Gastrocnemius medialis (tissue), 4 donors: ENCODE data around the gene EFCC1.

Experiments used
- POLR2A ChIP-seq, 2 donors: fragments of 450-650 bp; IDR thresholded peaks; one replicate each; pipeline ENCODE4 v1.6.1; 2017; ENCODE audit warnings: antibody characterized with exemption in 2 of 2, mild to moderate bottlenecking in 2 of 2, moderate library complexity in 2 of 2
- TF ChIP-seq, protein P1 (sequence below), 5 experiments: fragments of 450-650 bp in 3 of 5; fragments of 200-600 bp in 2 of 5; sonication (generic) in 2 of 5; IDR thresholded peaks in 4 of 5; conservative IDR thresholded peaks in 1 of 5; 1 replicate in 4 of 5; 2 replicates in 1 of 5; pipeline ENCODE4 v1.5.1; 2016 to 2019; ENCODE audit warnings: antibody characterized with exemption in 5 of 5, mild to moderate bottlenecking in 3 of 5, moderate library complexity in 3 of 5

DNA sequence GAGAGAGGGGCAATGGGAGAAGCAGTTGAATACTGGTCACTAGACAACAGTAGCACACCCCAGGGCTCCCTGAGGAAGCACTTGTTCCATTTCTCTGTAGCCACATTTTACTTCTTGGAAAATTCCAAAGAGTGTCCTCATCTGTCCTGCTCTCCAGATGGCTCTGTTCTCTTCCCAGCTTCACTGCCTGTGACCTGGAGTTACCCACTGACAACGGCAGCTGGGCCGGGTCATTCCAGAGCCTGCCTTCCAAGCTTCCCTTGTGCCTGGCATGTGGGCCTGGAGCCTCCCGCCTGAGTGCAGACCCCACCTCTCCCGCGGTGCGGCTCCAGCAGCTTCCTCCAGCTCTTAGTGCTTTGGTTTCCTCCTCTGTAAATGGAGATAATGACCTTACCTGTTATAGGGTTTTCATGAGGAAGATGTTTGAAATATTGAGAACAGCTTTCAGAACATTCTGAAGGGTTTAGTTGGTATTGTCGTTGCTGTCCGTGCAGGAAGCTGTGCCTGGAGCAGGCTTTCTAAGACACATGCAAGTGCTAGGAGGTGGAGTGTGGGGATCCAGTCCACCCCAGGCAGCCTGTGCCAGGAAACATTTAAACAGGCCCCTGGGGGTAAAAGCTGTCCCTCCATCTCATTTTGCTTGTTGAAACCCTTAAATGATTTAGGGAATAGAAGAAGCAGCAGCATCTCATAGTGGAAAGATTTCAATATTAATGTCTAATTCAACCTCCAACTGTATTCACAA is 24.8 kb downstream of the EFCC1 start:
- TF ChIP-seq, protein P1, sequence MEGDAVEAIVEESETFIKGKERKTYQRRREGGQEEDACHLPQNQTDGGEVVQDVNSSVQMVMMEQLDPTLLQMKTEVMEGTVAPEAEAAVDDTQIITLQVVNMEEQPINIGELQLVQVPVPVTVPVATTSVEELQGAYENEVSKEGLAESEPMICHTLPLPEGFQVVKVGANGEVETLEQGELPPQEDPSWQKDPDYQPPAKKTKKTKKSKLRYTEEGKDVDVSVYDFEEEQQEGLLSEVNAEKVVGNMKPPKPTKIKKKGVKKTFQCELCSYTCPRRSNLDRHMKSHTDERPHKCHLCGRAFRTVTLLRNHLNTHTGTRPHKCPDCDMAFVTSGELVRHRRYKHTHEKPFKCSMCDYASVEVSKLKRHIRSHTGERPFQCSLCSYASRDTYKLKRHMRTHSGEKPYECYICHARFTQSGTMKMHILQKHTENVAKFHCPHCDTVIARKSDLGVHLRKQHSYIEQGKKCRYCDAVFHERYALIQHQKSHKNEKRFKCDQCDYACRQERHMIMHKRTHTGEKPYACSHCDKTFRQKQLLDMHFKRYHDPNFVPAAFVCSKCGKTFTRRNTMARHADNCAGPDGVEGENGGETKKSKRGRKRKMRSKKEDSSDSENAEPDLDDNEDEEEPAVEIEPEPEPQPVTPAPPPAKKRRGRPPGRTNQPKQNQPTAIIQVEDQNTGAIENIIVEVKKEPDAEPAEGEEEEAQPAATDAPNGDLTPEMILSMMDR (IDR thresholded peaks at IDR 0.05 in 4 of 5, conservative IDR thresholded peaks at IDR 0.05 in 1 of 5) = no peak
- no peak for TF ChIP-seq POLR2A (IDR thresholded peaks at IDR 0.05)
